ENCODE data around the gene CRTC1. TPM values are rescaled to one million over a fixed set of nuclear protein-coding genes. Genes with fewer than 3 reads are reported as not detected.

The CRTC1 gene
- total RNA-seq, 1 experiment from 2014 or later, result 2.1 TPM

- DNase-seq (ENCODE audit: low spot score), result peak; percentile 58
- in situ Hi-C loops (cut with HindIII; ENCODE audit: low sequenced_read_pairs), result no loop called here
These were observed 91.4 kb downstream of the CRTC1 start for GRCh38 chr19:18774782-18775444.

DNA sequence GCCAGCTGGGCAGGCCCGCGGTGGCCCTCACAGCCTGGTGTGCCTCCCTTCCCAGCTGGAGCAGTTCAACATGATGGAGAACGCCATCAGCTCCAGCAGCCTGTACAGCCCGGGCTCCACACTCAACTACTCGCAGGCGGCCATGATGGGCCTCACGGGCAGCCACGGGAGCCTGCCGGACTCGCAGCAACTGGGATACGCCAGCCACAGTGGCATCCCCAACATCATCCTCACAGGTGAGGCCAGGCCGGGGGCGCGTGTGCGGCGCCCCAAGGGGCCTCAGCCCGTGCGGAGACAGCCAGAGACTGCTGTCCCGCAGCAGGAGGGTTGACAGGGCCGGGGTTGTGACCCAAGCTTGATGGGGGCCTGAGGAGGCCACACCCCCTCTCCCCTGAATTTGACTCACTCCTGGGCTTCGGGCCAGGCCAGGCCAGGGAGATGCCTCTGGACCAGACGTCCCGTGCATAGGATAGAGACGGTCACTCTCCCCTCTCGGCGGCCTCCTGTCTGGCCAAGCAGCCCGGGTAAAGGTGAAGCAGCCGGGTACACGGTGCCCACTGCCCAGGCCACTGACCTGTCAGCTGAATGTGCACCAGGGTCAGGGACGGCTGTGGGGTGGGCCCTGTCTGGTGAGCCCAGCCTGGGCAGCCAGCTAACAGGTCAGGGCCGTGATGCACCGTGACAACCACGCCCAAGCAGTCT lies 92.3 kb downstream of the CRTC1 start:
- DNase-seq (ENCODE audit: low spot score), result no peak
- in situ Hi-C loops (cut with HindIII; ENCODE audit: low sequenced_read_pairs), result no loop called here

DNA sequence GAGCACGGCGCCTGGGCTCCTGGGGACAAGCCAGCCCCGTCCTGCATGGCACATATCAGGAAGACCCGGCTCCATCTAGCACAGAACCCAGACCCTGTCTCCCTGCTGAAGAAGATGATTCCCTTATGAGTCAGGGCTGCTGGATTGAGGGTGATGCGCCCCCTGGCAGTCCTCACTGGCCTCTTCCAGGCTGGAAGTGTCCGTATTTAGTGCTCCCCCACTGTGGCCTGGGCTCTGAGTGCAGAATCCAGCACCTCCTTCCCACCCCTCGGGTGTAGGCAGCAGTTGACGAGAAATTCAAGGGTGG lies 92.8 kb downstream of the CRTC1 start:
- no peak for DNase-seq (ENCODE audit: low spot score)
- in situ Hi-C loops (cut with HindIII; ENCODE audit: low sequenced_read_pairs), result no loop called here

DNA sequence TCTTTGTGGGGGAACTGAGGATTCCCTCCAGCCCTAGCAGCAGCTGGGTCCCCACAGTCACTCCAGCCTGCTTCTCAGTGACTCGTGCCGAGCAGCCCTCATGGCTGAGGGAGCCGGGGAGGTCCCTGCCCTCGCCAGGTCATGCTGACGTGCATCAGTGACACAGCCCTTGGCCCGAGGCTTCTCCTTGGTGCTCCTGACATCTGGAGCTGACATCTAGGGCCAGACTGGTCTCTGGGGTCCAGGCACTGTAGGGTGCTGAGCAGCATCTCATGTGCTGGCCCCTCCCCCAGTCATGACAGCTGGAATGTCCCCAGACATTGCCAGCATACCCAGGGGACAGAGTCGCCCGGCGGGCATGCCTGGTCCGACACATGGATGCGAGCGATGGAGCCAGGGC lies 93.3 kb downstream of the CRTC1 start:
- DNase-seq (ENCODE audit: low spot score), result no peak
- in situ Hi-C loops (cut with HindIII; ENCODE audit: low sequenced_read_pairs), result no loop called here

- no peak for DNase-seq (ENCODE audit: low spot score)
- in situ Hi-C loops (cut with HindIII; ENCODE audit: low sequenced_read_pairs), result no loop called here
These were observed 94.0 kb downstream of the CRTC1 start for GRCh38 chr19:18777301-18778075.

DNA sequence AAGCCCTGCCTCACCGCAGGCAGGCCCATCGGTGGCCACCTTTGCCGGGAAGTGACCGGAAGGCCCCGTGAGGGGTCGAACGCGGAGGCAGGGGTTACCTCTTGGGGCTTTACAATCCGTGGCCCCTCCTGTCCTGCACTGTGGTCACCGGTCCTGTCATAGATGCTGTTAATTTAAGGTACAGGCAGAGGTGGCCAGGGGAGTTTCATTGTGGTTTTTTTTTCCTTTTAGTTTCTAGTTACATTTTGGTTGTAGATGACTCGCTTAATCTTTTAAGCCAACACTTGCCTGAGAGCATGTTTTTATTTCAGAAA lies 94.6 kb downstream of the CRTC1 start:
- in situ Hi-C loops (cut with HindIII; ENCODE audit: low sequenced_read_pairs), result no loop called here
- DNase-seq (ENCODE audit: low spot score), result no peak

GRCh38 chr19:18778826-18779495 lies 95.5 kb downstream of the CRTC1 start:
- no peak for DNase-seq (ENCODE audit: low spot score)
- in situ Hi-C loops (cut with HindIII; ENCODE audit: low sequenced_read_pairs), result no loop called here

DNA sequence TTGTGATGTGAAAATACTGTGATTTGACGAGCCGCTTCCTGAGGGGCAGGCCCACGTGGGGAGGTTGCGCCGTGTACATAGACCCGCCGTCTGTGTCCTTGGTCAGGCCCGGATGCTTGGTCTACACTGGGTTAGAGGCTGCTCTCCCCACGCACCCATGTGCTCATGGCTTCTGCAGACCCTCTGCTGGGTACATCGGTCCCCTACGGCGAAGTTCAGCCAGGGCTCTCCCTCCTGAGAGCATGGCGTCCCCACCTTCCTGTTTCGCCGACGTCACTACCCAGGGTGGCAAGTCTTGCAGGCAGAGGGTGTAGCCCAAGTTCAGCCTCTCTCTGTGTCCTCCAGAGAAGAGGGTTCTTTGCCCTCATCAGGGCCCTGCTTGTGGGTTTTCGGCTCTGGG lies 96.6 kb downstream of the CRTC1 start:
- in situ Hi-C loops (cut with HindIII; ENCODE audit: low sequenced_read_pairs), result no loop called here
- DNase-seq (ENCODE audit: low spot score), result no peak

DNA sequence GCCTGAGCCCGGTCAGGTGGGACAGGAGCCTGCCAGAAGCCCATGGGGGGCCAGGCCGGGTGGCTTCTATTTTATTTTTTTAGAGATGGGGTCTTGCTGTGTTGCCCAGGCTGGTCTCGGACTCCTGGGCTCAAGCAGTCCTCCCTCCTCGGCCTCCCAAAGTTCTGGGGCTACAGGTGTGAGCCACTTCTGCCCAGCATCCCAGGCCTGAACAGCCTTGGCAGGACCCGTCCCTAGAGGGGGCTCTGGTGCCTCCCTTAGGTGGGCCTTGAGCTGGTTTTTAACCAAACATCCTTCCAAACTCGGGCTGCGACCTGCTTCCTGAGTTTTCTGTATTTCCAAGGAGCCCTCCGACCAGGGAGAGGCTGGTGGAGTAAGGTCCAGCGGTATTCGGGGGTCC lies 97.2 kb downstream of the CRTC1 start:
- no peak for DNase-seq (ENCODE audit: low spot score)
- in situ Hi-C loops (cut with HindIII; ENCODE audit: low sequenced_read_pairs), result no loop called here

DNA sequence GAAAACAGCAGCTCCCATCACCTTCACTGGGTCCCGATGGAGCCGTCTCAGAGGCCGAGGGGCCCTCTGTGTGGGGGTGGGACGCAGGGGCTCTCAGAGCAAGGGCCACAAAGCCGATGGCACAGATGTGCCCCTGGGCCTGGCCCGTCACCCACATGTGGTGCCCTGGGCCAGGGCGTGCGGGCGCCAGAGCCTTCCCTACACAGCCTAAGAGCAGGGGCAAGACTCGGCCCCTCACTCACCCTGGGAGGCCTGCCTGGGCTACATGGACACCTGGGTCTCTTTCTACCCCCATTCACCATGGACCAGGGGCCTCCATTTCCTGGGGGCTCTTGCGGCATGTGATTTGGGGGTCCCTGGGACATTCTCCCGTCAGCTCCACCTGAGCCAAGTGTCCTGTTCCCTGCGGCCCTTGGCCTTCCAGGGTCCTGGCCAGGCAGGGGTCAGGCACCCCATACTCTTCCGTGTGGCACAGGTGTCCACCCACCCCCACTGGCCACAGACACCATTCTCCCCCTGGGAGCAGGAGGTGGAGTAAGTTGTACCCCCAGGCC lies 97.6 kb downstream of the CRTC1 start:
- no peak for DNase-seq (ENCODE audit: low spot score)
- in situ Hi-C loops (cut with HindIII; ENCODE audit: low sequenced_read_pairs), result no loop called here

DNA sequence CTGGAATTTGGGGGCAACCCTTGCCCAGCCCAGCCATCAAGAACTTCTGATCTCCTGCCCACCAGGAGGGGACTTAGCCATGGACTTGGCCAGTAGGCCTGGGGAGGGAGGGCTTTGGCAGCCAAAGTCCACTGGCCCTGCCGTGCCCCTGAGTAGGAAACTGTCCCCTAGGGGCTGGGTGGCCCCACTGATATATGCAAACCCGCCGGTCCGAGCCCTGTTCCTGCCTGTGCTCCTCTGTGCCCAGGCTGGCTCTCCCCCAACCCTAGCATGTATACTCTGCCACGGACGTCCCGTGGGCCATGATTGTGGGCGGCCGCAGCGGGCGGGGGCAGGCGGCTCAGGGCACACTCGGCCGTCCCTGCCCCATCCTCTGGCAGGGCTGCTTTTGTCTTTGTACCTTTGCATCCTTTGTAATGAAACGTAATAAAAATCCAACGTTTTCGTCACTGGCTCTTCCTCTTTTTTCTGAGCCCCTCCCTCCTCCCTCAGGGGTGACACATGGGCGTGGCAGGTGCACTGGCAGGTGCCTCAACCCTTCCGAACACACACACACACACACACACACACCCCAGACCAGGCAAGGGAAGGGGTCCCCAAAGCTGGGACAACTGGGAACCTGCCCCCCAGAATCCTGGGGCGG lies 98.5 kb downstream of the CRTC1 start:
- no peak for DNase-seq (ENCODE audit: low spot score)
- in situ Hi-C loops (cut with HindIII; ENCODE audit: low sequenced_read_pairs), result no loop called here

DNA sequence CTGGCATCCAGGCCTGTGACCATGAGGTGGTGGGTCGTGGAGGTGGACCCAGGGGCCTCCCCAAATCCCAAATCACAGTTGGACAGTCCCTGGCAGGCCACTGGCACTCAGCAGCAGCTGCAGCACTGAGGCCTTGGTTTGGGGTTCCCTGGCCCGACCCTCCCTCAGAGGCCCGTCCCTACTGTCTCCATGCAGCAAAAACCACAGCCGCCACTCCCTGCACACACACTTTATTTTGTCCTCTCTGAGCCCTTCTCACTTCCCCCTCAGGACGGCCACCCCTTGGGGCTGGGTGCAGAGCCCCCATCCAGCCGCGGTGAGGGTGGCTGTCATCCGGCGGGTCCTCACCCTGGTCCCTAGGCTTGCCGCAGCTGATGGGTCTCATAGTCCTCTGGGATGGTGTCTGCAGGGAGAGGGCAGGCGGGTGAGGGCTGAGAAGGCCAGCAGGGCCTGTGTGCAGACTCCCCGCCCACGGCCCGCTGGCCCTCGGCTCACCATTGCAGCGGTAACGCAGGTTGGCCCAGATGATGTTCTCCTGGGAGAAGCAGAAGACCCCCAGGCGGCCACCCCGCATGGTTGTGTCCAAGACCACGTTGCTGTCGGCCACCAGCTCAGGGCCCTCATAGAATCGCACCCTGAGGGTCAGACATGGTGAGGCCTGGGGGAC lies 99.2 kb downstream of the CRTC1 start:
- in situ Hi-C loops (cut with HindIII; ENCODE audit: low sequenced_read_pairs), result no loop called here
- no peak for DNase-seq (ENCODE audit: low spot score)

GRCh38 chr19:18783958-18784785 lies 100.7 kb downstream of the CRTC1 start:
- in situ Hi-C loops (cut with HindIII; ENCODE audit: low sequenced_read_pairs), result no loop called here

GRCh38 chr19:18784786-18785120 lies 101.3 kb downstream of the CRTC1 start:
- in situ Hi-C loops (cut with HindIII; ENCODE audit: low sequenced_read_pairs), result no loop called here
- DNase-seq (ENCODE audit: low spot score), result peak; percentile 42

More at GRCh38 chr19:18783958-18784785, 100.7 kb downstream of the CRTC1 start:
- DNase-seq (ENCODE audit: low spot score), result no peak

- DNase-seq (ENCODE audit: low spot score), result peak; percentile 46
- in situ Hi-C loops (cut with HindIII; ENCODE audit: low sequenced_read_pairs), result no loop called here
These were observed 102.0 kb downstream of the CRTC1 start for GRCh38 chr19:18785179-18786124.

DNA sequence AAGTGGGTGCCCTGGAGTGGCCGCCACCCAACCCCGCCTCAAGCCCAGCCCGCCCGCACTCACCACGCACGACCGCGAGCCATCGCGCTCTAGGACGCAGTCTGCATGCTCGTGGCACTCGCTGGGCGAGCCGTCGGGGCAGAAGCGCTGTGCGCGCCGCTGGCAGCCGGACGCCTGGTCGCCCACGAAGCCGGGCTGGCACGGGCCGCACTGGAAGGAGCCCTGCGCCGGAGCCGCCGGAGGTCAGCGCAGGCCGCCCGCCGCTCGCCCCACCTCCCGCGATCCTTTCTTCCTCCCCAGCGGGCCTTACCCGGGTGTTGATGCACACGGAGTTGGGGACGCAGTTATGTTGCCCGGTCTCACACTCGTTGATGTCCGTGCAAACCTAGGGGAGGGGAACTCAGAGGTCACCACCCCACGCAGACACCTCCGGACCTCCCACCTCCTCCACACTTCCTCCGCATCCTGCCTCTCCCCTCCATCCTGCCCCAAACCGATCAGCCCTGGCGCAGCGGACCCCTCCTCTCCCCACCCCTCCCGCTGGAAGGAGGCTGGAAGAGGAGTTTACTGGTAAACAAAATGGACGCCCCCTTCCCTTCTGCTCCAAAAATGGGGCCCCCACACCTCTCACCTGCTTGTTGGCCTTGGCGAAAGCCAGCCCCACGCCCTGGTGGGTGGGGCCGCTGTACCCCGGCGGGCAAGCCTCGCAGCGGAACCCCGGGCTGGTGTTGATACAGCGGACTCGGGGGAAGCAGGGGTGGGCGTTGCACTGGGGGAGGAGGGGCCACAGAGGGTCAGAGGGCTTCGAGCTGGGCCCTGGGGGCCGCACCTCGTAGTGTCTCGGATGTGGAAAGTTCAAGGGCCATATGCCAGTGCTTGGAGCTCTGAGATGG lies 105.3 kb downstream of the CRTC1 start:
- no peak for DNase-seq (ENCODE audit: low spot score)
- in situ Hi-C loops (cut with HindIII; ENCODE audit: low sequenced_read_pairs), result no loop called here
